Measurements from ENCODE around the gene POU6F2.

DNA sequence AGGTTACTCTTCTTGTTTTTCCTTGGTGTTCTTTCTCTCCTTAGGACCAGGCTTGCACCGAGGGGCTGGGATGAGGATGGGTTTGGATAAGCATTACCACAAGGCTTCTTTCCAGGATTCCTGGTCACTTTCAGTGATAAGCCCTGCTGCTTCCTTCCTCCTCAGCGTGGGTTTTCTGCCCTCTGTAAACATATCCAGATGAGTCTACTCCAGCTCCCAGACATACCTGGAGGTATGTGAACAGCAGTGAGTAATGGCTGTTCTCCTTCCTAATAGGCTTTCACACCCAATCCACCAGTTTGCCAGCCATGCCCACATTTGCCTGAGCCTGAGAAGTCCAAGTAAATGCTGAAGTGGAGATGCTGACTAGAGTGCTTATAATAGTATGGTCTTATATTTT is 358.7 kb downstream of the POU6F2 start:
- TF ChIP-seq POLR2A (IDR thresholded peaks at IDR 0.05; ENCODE audit: low read depth, low read length) (no peak), CTCF (conservative IDR thresholded peaks at IDR 0.05; ENCODE audit: low read depth, low read length) (no peak), BHLHE40 (IDR thresholded peaks at IDR 0.05; ENCODE audit: low read depth, low read length) (no peak), RAD21 (IDR thresholded peaks at IDR 0.05; ENCODE audit: low read length) (no peak), RFX5 (IDR thresholded peaks at IDR 0.05; ENCODE audit: low read depth, low read length) (no peak), SMC3 (IDR thresholded peaks at IDR 0.05; ENCODE audit: low read depth, low read length) (no peak), MXI1 (IDR thresholded peaks at IDR 0.05; ENCODE audit: borderline replicate concordance, low read depth, low read length) (no peak), MAZ (IDR thresholded peaks at IDR 0.05; ENCODE audit: borderline replicate concordance, low read depth, low read length) (no peak), ELK1 (IDR thresholded peaks at IDR 0.05; ENCODE audit: borderline replicate concordance, low read depth, low read length) (no peak), CEBPB (IDR thresholded peaks at IDR 0.05; ENCODE audit: low read depth, low read length) (no peak), MAFK (IDR thresholded peaks at IDR 0.05; ENCODE audit: low read depth, low read length) (no peak), NFE2L2 (IDR thresholded peaks at IDR 0.05; ENCODE audit: low read depth, low read length) (no peak), CHD1 (IDR thresholded peaks at IDR 0.05; ENCODE audit: low read depth, low read length) (no peak)
- TF ChIP-seq, protein P1, sequence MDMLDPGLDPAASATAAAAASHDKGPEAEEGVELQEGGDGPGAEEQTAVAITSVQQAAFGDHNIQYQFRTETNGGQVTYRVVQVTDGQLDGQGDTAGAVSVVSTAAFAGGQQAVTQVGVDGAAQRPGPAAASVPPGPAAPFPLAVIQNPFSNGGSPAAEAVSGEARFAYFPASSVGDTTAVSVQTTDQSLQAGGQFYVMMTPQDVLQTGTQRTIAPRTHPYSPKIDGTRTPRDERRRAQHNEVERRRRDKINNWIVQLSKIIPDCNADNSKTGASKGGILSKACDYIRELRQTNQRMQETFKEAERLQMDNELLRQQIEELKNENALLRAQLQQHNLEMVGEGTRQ (IDR thresholded peaks at IDR 0.05; ENCODE audit: low read depth, low read length): no peak

Measured in IMR-90 (cell line).